ENCODE results near the gene ZFYVE19. TPM values are rescaled to one million over a fixed set of nuclear protein-coding genes. Genes with fewer than 3 reads are reported as not detected.

ZFYVE19 gene
- total RNA-seq, 1 experiment from 2014 or later = 19.2 TPM

- no TSS peak for BruUV-seq (replicated peaks)
- Mint-ChIP-seq H3K27ac (ENCODE audit: low read depth, unreplicated experiment) (no peak overlapping the region), H3K4me1 (ENCODE audit: insufficient read depth, unreplicated experiment) (peaks cover 8% of the 10 kb centered on the region), H3K27me3 (ENCODE audit: insufficient read depth, unreplicated experiment) (no peaks in the 10 kb centered on the region), H3K36me3 (ENCODE audit: insufficient read depth, unreplicated experiment) (peaks cover 4% of the 10 kb centered on the region), H3K9me3 (ENCODE audit: unreplicated experiment) (no peaks in the 10 kb centered on the region), H3K4me3 (ENCODE audit: unreplicated experiment) (no peak overlapping the region)
- ChIA-PET POLR2A (no interaction called here), CTCF (interaction anchor here (0.6 to 1.3 kb wide), 4 partner anchors 29 to 258 kb away, joined by 3 to 7 read pairs (median 3); no protein-coding TSS in a partner anchor)
- no peak for TF ChIP-seq CTCF (IDR thresholded peaks at IDR 0.05; ENCODE audit: unreplicated experiment)
- no peak for DNase-seq (ENCODE audit: unreplicated experiment)
- intact Hi-C loops (cut with micrococcal nuclease) = no loop called here
These were observed 26.0 kb downstream of the ZFYVE19 start for GRCh38 chr15:40832903-40833302.

GRCh38 chr15:40836020-40836419 lies 29.1 kb downstream of the ZFYVE19 start:
- H3K36me3 Mint-ChIP-seq (ENCODE audit: insufficient read depth, unreplicated experiment) = peaks cover 6% of the 10 kb centered on the region

DNA sequence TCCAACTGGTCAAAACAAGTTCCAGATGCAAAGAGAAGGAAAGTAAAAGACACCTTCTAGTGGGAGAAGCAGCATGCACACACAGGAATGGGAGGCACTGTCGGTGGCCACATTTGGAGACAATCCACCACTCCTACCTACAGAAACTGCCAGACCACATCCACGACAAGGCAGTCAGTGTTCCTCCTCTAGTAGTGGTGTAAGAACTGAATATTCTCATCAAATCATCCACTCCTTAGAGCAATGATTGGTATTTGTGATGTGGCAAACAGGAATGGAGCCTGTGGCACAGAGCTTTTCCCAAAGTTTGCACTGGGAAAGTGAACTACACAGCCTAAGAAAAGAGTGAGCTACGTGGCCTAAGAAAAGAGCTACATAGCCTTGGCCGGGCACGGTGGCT lies 31.9 kb downstream of the ZFYVE19 start:
- CTCF ChIA-PET = interaction anchor here (0.7 to 2.0 kb wide), 3 partner anchors 19 to 56 kb away, joined by 3 to 11 read pairs (median 4); no protein-coding TSS in a partner anchor
- Mint-ChIP-seq H3K9me3 (ENCODE audit: unreplicated experiment) (no peaks in the 10 kb centered on the region), H3K36me3 (ENCODE audit: insufficient read depth, unreplicated experiment) (peaks cover 6% of the 10 kb centered on the region), H3K4me1 (ENCODE audit: insufficient read depth, unreplicated experiment) (peaks cover 8% of the 10 kb centered on the region), H3K27ac (ENCODE audit: low read depth, unreplicated experiment) (no peak overlapping the region), H3K4me3 (ENCODE audit: unreplicated experiment) (no peak overlapping the region), H3K27me3 (ENCODE audit: insufficient read depth, unreplicated experiment) (no peaks in the 10 kb centered on the region)
- intact Hi-C loops (cut with micrococcal nuclease) = no loop called here
- DNase-seq (ENCODE audit: unreplicated experiment) = no peak
- no TSS peak for BruUV-seq (replicated peaks)
- POLR2A ChIA-PET = no interaction called here
- TF ChIP-seq CTCF (IDR thresholded peaks at IDR 0.05; ENCODE audit: unreplicated experiment) = no peak

More at GRCh38 chr15:40836020-40836419, 29.1 kb downstream of the ZFYVE19 start:
- intact Hi-C loops (cut with micrococcal nuclease) = no loop called here
- BruUV-seq (replicated peaks) = no TSS peak
- no peaks in the 10 kb centered on the region for H3K9me3 Mint-ChIP-seq (ENCODE audit: unreplicated experiment)
- TF ChIP-seq CTCF (IDR thresholded peaks at IDR 0.05; ENCODE audit: unreplicated experiment) = no peak
- no peak for DNase-seq (ENCODE audit: unreplicated experiment)
- H3K27me3 Mint-ChIP-seq (ENCODE audit: insufficient read depth, unreplicated experiment) = no peaks in the 10 kb centered on the region
- H3K4me3 Mint-ChIP-seq (ENCODE audit: unreplicated experiment) = no peak overlapping the region
- H3K27ac Mint-ChIP-seq (ENCODE audit: low read depth, unreplicated experiment) = peak overlapping the region; percentile 67
- ChIA-PET POLR2A (interaction anchor here (0.8 to 2.2 kb wide), 7 partner anchors 8 to 66 kb away, joined by 3 to 12 read pairs (median 5); partner anchors contain the start of genes C15orf62, DNAJC17, SPINT1 and ZFYVE19), CTCF (interaction anchor here (1.0 kb wide), 1 partner anchor 20 kb away, joined by 3 read pairs; no protein-coding TSS in a partner anchor)
- peaks cover 8% of the 10 kb centered on the region for H3K4me1 Mint-ChIP-seq (ENCODE audit: insufficient read depth, unreplicated experiment)

GRCh38 chr15:40841741-40842140 lies 34.9 kb downstream of the ZFYVE19 start:
- TF ChIP-seq CTCF (IDR thresholded peaks at IDR 0.05; ENCODE audit: unreplicated experiment) = no peak
- no peak for DNase-seq (ENCODE audit: unreplicated experiment)
- Mint-ChIP-seq H3K27ac (ENCODE audit: low read depth, unreplicated experiment) (no peak overlapping the region), H3K9me3 (ENCODE audit: unreplicated experiment) (no peaks in the 10 kb centered on the region), H3K4me1 (ENCODE audit: insufficient read depth, unreplicated experiment) (peaks cover 17% of the 10 kb centered on the region), H3K4me3 (ENCODE audit: unreplicated experiment) (no peak overlapping the region), H3K27me3 (ENCODE audit: insufficient read depth, unreplicated experiment) (no peaks in the 10 kb centered on the region), H3K36me3 (ENCODE audit: insufficient read depth, unreplicated experiment) (peaks cover 10% of the 10 kb centered on the region)
- ChIA-PET CTCF (interaction anchor here (2.1 kb wide), 1 partner anchor 16 kb away, joined by 6 read pairs; no protein-coding TSS in a partner anchor), POLR2A (interaction anchor here (0.6 kb wide), 1 partner anchor 14 kb away, joined by 4 read pairs; no protein-coding TSS in a partner anchor)
- no TSS peak for BruUV-seq (replicated peaks)
- intact Hi-C loops (cut with micrococcal nuclease) = no loop called here
